GM12892 (cell line): Measurements from ENCODE around the gene GGTLC2.

Source experiments
- POLR2AphosphoS5 ChIP-seq: IDR thresholded peaks from 2 replicates; pipeline ENCODE4 v1.6.1; 2011; ENCODE audit warnings: low read depth, low read length, control low read depth
- TAF1 ChIP-seq: IDR thresholded peaks from 2 replicates; pipeline ENCODE4 v1.6.1; 2011; ENCODE audit warnings: low read depth, mild to moderate bottlenecking, control low read depth, low read length, borderline replicate concordance

- TF ChIP-seq POLR2AphosphoS5 (no peak), TAF1 (no peak)
Measured at GRCh38 chr22:22605074-22605404, 39.4 kb upstream of the GGTLC2 start.
